Liver (tissue), 3 donors: ENCODE measurements around the gene ERGIC1.

Experiments
- FOXA1 ChIP-seq: IDR thresholded peaks from 2 replicates; pipeline ENCODE4 v1.6.1; 2016; ENCODE audit warnings: antibody characterized with exemption
- JUND ChIP-seq, 2 donors: IDR thresholded peaks; 2 replicates each; pipeline ENCODE4 v1.6.1; 2016; ENCODE audit warnings: antibody characterized with exemption in 2 of 2
- MAX ChIP-seq: IDR thresholded peaks from 2 replicates; pipeline ENCODE4 v1.6.1; 2016; ENCODE audit warnings: antibody characterized with exemption
- YY1 ChIP-seq: IDR thresholded peaks from 2 replicates; pipeline ENCODE4 v1.6.1; 2016; ENCODE audit warnings: antibody characterized with exemption, mild to moderate bottlenecking
- TF ChIP-seq, protein P1 (sequence below): fragments of 150-350 bp; IDR thresholded peaks from 2 replicates; pipeline ENCODE4 v1.5.1; 2017; ENCODE audit warnings: improper control_type of control experiment, low read depth, low read length; ENCODE audit not compliant: missing input control
- TF ChIP-seq, protein P2 (sequence below): IDR thresholded peaks from 2 replicates; pipeline ENCODE4 v1.6.1; 2016; ENCODE audit warnings: antibody characterized with exemption, mild to moderate bottlenecking
- donor health status: healthy.
- donor health status: healthy.

GRCh38 chr5:172869691-172870090 is 35.6 kb downstream of the ERGIC1 start:
- no peak for TF ChIP-seq YY1
- TF ChIP-seq, protein P1, sequence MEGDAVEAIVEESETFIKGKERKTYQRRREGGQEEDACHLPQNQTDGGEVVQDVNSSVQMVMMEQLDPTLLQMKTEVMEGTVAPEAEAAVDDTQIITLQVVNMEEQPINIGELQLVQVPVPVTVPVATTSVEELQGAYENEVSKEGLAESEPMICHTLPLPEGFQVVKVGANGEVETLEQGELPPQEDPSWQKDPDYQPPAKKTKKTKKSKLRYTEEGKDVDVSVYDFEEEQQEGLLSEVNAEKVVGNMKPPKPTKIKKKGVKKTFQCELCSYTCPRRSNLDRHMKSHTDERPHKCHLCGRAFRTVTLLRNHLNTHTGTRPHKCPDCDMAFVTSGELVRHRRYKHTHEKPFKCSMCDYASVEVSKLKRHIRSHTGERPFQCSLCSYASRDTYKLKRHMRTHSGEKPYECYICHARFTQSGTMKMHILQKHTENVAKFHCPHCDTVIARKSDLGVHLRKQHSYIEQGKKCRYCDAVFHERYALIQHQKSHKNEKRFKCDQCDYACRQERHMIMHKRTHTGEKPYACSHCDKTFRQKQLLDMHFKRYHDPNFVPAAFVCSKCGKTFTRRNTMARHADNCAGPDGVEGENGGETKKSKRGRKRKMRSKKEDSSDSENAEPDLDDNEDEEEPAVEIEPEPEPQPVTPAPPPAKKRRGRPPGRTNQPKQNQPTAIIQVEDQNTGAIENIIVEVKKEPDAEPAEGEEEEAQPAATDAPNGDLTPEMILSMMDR, result no peak
- TF ChIP-seq MAX, result no peak
- TF ChIP-seq, protein P2, sequence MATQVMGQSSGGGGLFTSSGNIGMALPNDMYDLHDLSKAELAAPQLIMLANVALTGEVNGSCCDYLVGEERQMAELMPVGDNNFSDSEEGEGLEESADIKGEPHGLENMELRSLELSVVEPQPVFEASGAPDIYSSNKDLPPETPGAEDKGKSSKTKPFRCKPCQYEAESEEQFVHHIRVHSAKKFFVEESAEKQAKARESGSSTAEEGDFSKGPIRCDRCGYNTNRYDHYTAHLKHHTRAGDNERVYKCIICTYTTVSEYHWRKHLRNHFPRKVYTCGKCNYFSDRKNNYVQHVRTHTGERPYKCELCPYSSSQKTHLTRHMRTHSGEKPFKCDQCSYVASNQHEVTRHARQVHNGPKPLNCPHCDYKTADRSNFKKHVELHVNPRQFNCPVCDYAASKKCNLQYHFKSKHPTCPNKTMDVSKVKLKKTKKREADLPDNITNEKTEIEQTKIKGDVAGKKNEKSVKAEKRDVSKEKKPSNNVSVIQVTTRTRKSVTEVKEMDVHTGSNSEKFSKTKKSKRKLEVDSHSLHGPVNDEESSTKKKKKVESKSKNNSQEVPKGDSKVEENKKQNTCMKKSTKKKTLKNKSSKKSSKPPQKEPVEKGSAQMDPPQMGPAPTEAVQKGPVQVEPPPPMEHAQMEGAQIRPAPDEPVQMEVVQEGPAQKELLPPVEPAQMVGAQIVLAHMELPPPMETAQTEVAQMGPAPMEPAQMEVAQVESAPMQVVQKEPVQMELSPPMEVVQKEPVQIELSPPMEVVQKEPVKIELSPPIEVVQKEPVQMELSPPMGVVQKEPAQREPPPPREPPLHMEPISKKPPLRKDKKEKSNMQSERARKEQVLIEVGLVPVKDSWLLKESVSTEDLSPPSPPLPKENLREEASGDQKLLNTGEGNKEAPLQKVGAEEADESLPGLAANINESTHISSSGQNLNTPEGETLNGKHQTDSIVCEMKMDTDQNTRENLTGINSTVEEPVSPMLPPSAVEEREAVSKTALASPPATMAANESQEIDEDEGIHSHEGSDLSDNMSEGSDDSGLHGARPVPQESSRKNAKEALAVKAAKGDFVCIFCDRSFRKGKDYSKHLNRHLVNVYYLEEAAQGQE, result no peak
- no peak for TF ChIP-seq FOXA1
- no peak for TF ChIP-seq JUND (IDR thresholded peaks at IDR 0.05)
